Breast epithelium (tissue), 3 donors: ENCODE results near the gene NPC1L1.

Source experiments
- CTCF ChIP-seq, 3 donors: fragments of 450-650 bp; IDR thresholded peaks; one replicate each; pipeline ENCODE4 v1.5.1; 2016 to 2017; ENCODE audit warnings: antibody characterized with exemption in 3 of 3, mild to moderate bottlenecking in 3 of 3, moderate library complexity in 3 of 3
- POLR2A ChIP-seq: fragments of 450-650 bp; IDR thresholded peaks from one replicate; pipeline ENCODE4 v1.6.1; 2016; ENCODE audit warnings: antibody characterized with exemption, mild to moderate bottlenecking, moderate library complexity
- POLR2AphosphoS5 ChIP-seq, 3 donors: sonication (generic); formaldehyde crosslinking; IDR thresholded peaks; one replicate each; pipeline ENCODE4 v1.6.1; 2017; ENCODE audit warnings: antibody characterized with exemption in 3 of 3

- no peak for TF ChIP-seq POLR2A
- no peak for TF ChIP-seq CTCF (IDR thresholded peaks at IDR 0.05)
- no peak for TF ChIP-seq POLR2AphosphoS5 (IDR thresholded peaks at IDR 0.05)
Observed at GRCh38 chr7:44496385-44496784, 44.7 kb downstream of the NPC1L1 start.
